CD4-positive, alpha-beta T cell (primary cell): ENCODE measurements around the gene ADCYAP1R1. TPM values are rescaled to one million over a fixed set of nuclear protein-coding genes. Genes with fewer than 3 reads are reported as not detected.

Source experiments
- ATAC-seq: fragments of 200-7000 bp; cut with Tn5 transposase; one replicate; pipeline ENCODE4 v1.10.0; 2022; ENCODE audit warnings: mild to moderate bottlenecking; ENCODE audit not compliant: poor library complexity
- CTCF ChIA-PET: fragments of 350-600 bp; sonication (Branson Sonifier 250); formaldehyde crosslinking; loops from one replicate; lab custom pipeline; 2021; ENCODE audit warnings: antibody characterized with exemption, inconsistent platforms; lab: Charles Lee
- POLR2A ChIA-PET: fragments of 350-600 bp; sonication (Branson Sonifier 250); formaldehyde crosslinking; loops from one replicate; lab custom pipeline; 2021; ENCODE audit warnings: antibody characterized with exemption, inconsistent platforms; lab: Charles Lee
- DNase-seq, 14 experiments: peaks; one replicate each; pipeline ENCODE4 v3.0.0-alpha.2; 2013 to 2020; ENCODE audit warnings: mixed read lengths in 2 of 14
- H3K27ac ChIP-seq, 2 donors: one replicate each; pipeline versions ENCODE4 v1.5.1 to v1.7.0; 2013; ENCODE audit warnings: low read length in 2 of 2, low read depth in 1 of 2, mild to moderate bottlenecking in 1 of 2
- H3K27me3 ChIP-seq, 2 experiments: 1 replicate in 1 of 2; 2 replicates in 1 of 2; pipeline versions ENCODE4 v1.6.1 to v1.7.0; 2013; ENCODE audit warnings: low read length in 2 of 2, control low read depth in 1 of 2, mild to moderate bottlenecking in 1 of 2, moderate library complexity in 1 of 2; ENCODE audit not compliant: insufficient read depth in 2 of 2, control insufficient read depth in 1 of 2
- H3K36me3 ChIP-seq: one replicate; pipeline ENCODE4 v1.6.1; 2013; ENCODE audit warnings: low read length, control low read depth; ENCODE audit not compliant: insufficient read depth
- H3K4me1 ChIP-seq: one replicate; pipeline ENCODE4 v1.6.1; 2013; ENCODE audit warnings: low read length, control low read depth; ENCODE audit not compliant: insufficient read depth
- H3K4me3 ChIP-seq: one replicate; pipeline ENCODE4 v1.5.1; 2013; ENCODE audit warnings: mild to moderate bottlenecking, low read length, moderate library complexity
- H3K9me3 ChIP-seq, 2 experiments: 1 replicate in 1 of 2; 2 replicates in 1 of 2; pipeline versions ENCODE4 v1.6.1 to v1.7.0; 2013; ENCODE audit warnings: low read length in 2 of 2, mild to moderate bottlenecking in 2 of 2, control low read depth in 1 of 2, moderate library complexity in 1 of 2; ENCODE audit not compliant: control insufficient read depth in 1 of 2, insufficient read depth in 1 of 2
- H3K27ac Mint-ChIP-seq: one replicate; pipeline ENCODE4 v1.8.0; 2020; ENCODE audit warnings: mixed read lengths
- H3K27me3 Mint-ChIP-seq: one replicate; pipeline ENCODE4 v1.8.0; 2021; ENCODE audit warnings: mixed read lengths
- H3K36me3 Mint-ChIP-seq: one replicate; pipeline ENCODE4 v1.8.0; 2021; ENCODE audit warnings: low read depth, mixed read lengths
- H3K4me1 Mint-ChIP-seq: one replicate; pipeline ENCODE4 v1.8.0; 2021; ENCODE audit warnings: low read depth, mixed read lengths
- H3K4me3 Mint-ChIP-seq: one replicate; pipeline ENCODE4 v1.8.0; 2020; ENCODE audit warnings: mild to moderate bottlenecking, mixed read lengths
- H3K9me3 Mint-ChIP-seq: one replicate; pipeline ENCODE4 v1.8.0; 2020; ENCODE audit warnings: mixed read lengths
- intact Hi-C, 2 experiments: fragments of 100-400 bp; cut with DNase I in 1 of 2; cut with micrococcal nuclease in 1 of 2; formaldehyde crosslinking; loops; one replicate each; pipeline versions ENCODE4 v1.15.1 to v1.9.0; 2023 to 2025; cut with DNase I, micrococcal nuclease
- total RNA-seq, 174 experiments: library from RNA in 2 of 174; stranded (reverse) in 2 of 174; gene quantifications; one replicate each; pipeline ENCODE4 v1.2.3 and lab custom pipeline; 2021 to 2026
- TF ChIP-seq, protein P1 (sequence below): fragments of 200-600 bp; IDR thresholded peaks from one replicate; pipeline ENCODE4 v1.8.0; 2022; ENCODE audit warnings: antibody characterized with exemption, mild to moderate bottlenecking

ADCYAP1R1 gene
- total RNA-seq, 2 experiments from 2014 or later, result not detected

- intact Hi-C loops, result no loop called here
- Histone ChIP-seq H3K4me3 (no peak overlapping the region), H3K36me3 (no peaks in the 10 kb centered on the region), H3K4me1 (no peaks in the 10 kb centered on the region), H3K27me3 (peaks cover 0 to 4% of the 10 kb centered on the region in 2 experiments), H3K9me3 (no peaks in the 10 kb centered on the region), H3K27ac (no peak overlapping the region)
- CTCF ChIA-PET, result no interaction called here
- Mint-ChIP-seq H3K9me3 (no peaks in the 10 kb centered on the region), H3K27me3 (peaks cover 18% of the 10 kb centered on the region), H3K4me1 (no peaks in the 10 kb centered on the region), H3K4me3 (no peak overlapping the region), H3K27ac (no peak overlapping the region), H3K36me3 (no peaks in the 10 kb centered on the region)
- TF ChIP-seq, protein P1, sequence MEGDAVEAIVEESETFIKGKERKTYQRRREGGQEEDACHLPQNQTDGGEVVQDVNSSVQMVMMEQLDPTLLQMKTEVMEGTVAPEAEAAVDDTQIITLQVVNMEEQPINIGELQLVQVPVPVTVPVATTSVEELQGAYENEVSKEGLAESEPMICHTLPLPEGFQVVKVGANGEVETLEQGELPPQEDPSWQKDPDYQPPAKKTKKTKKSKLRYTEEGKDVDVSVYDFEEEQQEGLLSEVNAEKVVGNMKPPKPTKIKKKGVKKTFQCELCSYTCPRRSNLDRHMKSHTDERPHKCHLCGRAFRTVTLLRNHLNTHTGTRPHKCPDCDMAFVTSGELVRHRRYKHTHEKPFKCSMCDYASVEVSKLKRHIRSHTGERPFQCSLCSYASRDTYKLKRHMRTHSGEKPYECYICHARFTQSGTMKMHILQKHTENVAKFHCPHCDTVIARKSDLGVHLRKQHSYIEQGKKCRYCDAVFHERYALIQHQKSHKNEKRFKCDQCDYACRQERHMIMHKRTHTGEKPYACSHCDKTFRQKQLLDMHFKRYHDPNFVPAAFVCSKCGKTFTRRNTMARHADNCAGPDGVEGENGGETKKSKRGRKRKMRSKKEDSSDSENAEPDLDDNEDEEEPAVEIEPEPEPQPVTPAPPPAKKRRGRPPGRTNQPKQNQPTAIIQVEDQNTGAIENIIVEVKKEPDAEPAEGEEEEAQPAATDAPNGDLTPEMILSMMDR, result no peak
- no peak for ATAC-seq
- DNase-seq, result no peak
- POLR2A ChIA-PET, result no interaction called here
These were observed 41.2 kb downstream of the ADCYAP1R1 start for GRCh38 chr7:31093282-31093681.

DNA sequence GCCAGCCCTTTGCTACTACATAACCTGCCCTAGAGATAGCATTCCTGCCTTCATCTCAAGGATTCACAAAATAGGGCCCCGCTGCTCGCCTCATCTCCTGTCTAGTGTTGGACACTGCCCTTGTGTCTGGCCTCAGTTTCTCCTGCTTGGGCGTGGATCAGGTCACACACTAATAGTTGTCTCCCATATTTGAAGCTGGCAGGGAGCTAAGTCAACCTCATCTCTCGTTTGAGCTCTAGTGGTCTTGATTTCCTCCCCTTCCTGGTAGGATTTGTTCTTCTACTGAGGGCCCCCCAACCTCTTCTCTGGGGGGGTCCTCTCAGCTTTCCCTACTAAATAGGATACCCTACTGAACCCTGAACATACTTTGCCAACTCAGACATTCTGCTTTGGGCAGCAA is 42.2 kb downstream of the ADCYAP1R1 start:
- no peaks in the 10 kb centered on the region for H3K9me3 ChIP-seq
- Mint-ChIP-seq H3K4me1 (no peaks in the 10 kb centered on the region), H3K27me3 (peaks cover 18% of the 10 kb centered on the region), H3K27ac (no peak overlapping the region), H3K9me3 (no peaks in the 10 kb centered on the region), H3K36me3 (no peaks in the 10 kb centered on the region), H3K4me3 (no peak overlapping the region)
- H3K27me3 ChIP-seq, result peaks cover 0 to 4% of the 10 kb centered on the region in 2 experiments
- TF ChIP-seq, protein P1, result no peak
- ATAC-seq, result no peak
- POLR2A ChIA-PET, result no interaction called here
- CTCF ChIA-PET, result no interaction called here
- no peak overlapping the region for H3K4me3 ChIP-seq
- no peaks in the 10 kb centered on the region for H3K36me3 ChIP-seq
- peak in 1 of 14 experiments; percentile 14 for DNase-seq
- H3K4me1 ChIP-seq, result no peaks in the 10 kb centered on the region
- no peak overlapping the region for H3K27ac ChIP-seq
- intact Hi-C loops, result no loop called here

DNA sequence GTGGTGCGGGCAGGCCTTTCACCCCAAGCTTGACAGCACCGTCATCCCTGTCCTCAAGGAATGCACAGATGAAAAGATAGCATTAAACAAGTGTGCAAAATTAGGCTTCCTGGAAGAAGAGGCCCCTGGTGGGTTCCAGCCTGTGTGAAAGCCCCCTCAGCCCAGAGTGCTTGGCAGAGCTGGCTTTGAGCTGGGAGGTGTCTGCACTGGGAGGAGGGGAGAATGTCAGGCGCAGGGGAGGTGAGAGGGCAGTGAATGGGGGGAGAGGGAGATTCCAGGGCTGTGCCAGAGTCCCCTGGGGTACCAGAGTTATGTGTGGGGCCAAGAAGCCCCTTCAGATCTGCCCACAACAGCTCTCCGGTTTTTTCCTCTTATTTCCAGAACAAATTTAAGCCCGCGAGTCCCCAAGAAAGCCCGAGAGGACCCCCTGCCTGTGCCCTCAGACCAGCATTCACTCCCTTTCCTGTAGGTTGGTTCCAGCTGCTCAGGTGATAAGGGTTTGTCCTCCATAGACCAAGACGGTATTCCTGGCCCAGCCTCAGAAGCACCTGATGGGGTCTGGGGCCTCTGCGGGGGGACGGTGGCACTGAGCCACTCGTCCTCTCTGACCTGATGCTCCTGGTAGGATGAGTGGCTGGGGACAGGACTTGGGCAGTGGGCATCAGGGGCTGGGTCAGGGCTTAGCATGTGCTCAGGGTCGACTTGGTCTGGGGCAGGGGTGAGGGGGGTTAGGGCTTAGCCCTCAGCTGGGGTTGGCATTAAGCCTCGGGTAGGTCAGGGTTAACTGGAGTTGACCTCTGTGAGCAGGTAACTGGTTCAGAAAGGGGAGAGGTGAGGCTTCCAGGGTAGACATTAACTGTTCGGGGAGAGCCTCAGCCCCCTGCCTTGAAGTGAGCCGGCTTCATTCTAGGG is 43.4 kb downstream of the ADCYAP1R1 start:
- ATAC-seq (no peak), DNase-seq (peak in 1 of 14 experiments; percentile 7)
- ChIA-PET POLR2A (no interaction called here), CTCF (no interaction called here)
- Mint-ChIP-seq H3K36me3 (no peaks in the 10 kb centered on the region), H3K4me3 (no peak overlapping the region), H3K27ac (no peak overlapping the region), H3K9me3 (no peaks in the 10 kb centered on the region), H3K4me1 (no peaks in the 10 kb centered on the region), H3K27me3 (peaks cover 18% of the 10 kb centered on the region)
- H3K36me3 ChIP-seq, result no peaks in the 10 kb centered on the region
- TF ChIP-seq, protein P1, result no peak
- peaks cover 0 to 4% of the 10 kb centered on the region in 2 experiments for H3K27me3 ChIP-seq
- no peaks in the 10 kb centered on the region for H3K4me1 ChIP-seq
- H3K9me3 ChIP-seq, result no peaks in the 10 kb centered on the region
- H3K27ac ChIP-seq, result no peak overlapping the region
- no peak overlapping the region for H3K4me3 ChIP-seq
- intact Hi-C loops, result no loop called here
